Right atrium auricular region (tissue), 2 donors: Measurements from ENCODE around the gene KLF5. TPM values are rescaled to one million over a fixed set of nuclear protein-coding genes. Genes with fewer than 3 reads are reported as not detected.

Source experiments
- DNase-seq: peaks from one replicate; pipeline ENCODE4 v3.0.0-alpha.2; 2019; ENCODE audit warnings: low spot score
- H3K27ac ChIP-seq, 2 donors: fragments of 200-600 bp; sonication (generic); 1 replicate in 1 of 2; 2 replicates in 1 of 2; pipeline ENCODE4 v1.5.1; 2016 to 2019
- H3K27me3 ChIP-seq, 2 donors: fragments of 200-600 bp; sonication (generic); one replicate each; pipeline versions ENCODE4 v1.5.1 to v1.6.0; 2017 to 2019
- H3K36me3 ChIP-seq: fragments of 200-600 bp; sonication (generic); one replicate; pipeline ENCODE4 v1.5.1; 2016
- H3K4me1 ChIP-seq, 2 donors: fragments of 200-600 bp; sonication (generic); one replicate each; pipeline versions ENCODE4 v1.5.1 to v1.6.0; 2017 to 2019
- H3K4me3 ChIP-seq, 2 donors: fragments of 200-600 bp; sonication (generic); 1 replicate in 1 of 2; 2 replicates in 1 of 2; pipeline ENCODE4 v1.5.1; 2017 to 2019; ENCODE audit warnings: mild to moderate bottlenecking in 1 of 2, moderate library complexity in 1 of 2
- H3K9me3 ChIP-seq, 2 donors: fragments of 200-600 bp; sonication (generic); one replicate each; pipeline ENCODE4 v1.5.1; 2019
- CTCF ChIP-seq, 2 donors: fragments of 200-600 bp; sonication (generic); IDR thresholded peaks; one replicate each; pipeline ENCODE4 v1.5.1; 2019; ENCODE audit warnings: antibody characterized with exemption in 2 of 2
- total RNA-seq, 2 donors: library from RNA; depleted of rRNA; stranded (reverse); fragments of >200 nt; gene quantifications; one replicate each; pipeline ENCODE4 v1.1.0, GENCODE V29; 2016

KLF5 gene
- total RNA-seq, 2 donors from 2014 or later = 1.7 to 2.8 TPM

- Histone ChIP-seq H3K27me3 (no peaks in the 10 kb centered on the region), H3K36me3 (no peaks in the 10 kb centered on the region), H3K4me1 (peaks cover 0 to 7% of the 10 kb centered on the region in 2 donors), H3K4me3 (no peak overlapping the region), H3K27ac (no peak overlapping the region), H3K9me3 (no peaks in the 10 kb centered on the region)
- DNase-seq = no peak
- no peak for TF ChIP-seq CTCF (IDR thresholded peaks at IDR 0.05)
These were observed 6.2 kb downstream of the KLF5 start for GRCh38 chr13:73065036-73065435.

- no peak for TF ChIP-seq CTCF (IDR thresholded peaks at IDR 0.05)
- Histone ChIP-seq H3K27ac (no peak overlapping the region), H3K4me3 (no peak overlapping the region), H3K9me3 (no peaks in the 10 kb centered on the region), H3K36me3 (no peaks in the 10 kb centered on the region), H3K4me1 (no peaks in the 10 kb centered on the region), H3K27me3 (no peaks in the 10 kb centered on the region)
- no peak for DNase-seq
These were observed 7.0 kb downstream of the KLF5 start for GRCh38 chr13:73065665-73066340.

- no peak for TF ChIP-seq CTCF (IDR thresholded peaks at IDR 0.05)
- H3K36me3 ChIP-seq = no peaks in the 10 kb centered on the region
These were observed 10.5 kb downstream of the KLF5 start for GRCh38 chr13:73069206-73069805.

GRCh38 chr13:73070451-73071098 is 11.8 kb downstream of the KLF5 start:
- H3K4me1 ChIP-seq = no peaks in the 10 kb centered on the region
- no peaks in the 10 kb centered on the region for H3K9me3 ChIP-seq
- no peak overlapping the region for H3K4me3 ChIP-seq
- TF ChIP-seq CTCF (IDR thresholded peaks at IDR 0.05) = no peak
- H3K27ac ChIP-seq = no peak overlapping the region
- no peak for DNase-seq
- H3K36me3 ChIP-seq = no peaks in the 10 kb centered on the region
- H3K27me3 ChIP-seq = no peaks in the 10 kb centered on the region

More at GRCh38 chr13:73069206-73069805, 10.5 kb downstream of the KLF5 start:
- Histone ChIP-seq H3K9me3 (no peaks in the 10 kb centered on the region), H3K27me3 (no peaks in the 10 kb centered on the region), H3K4me1 (no peaks in the 10 kb centered on the region), H3K27ac (no peak overlapping the region), H3K4me3 (no peak overlapping the region)
- no peak for DNase-seq

- TF ChIP-seq CTCF (IDR thresholded peaks at IDR 0.05) = no peak
- H3K4me1 ChIP-seq = no peaks in the 10 kb centered on the region
- H3K27ac ChIP-seq = no peak overlapping the region
- no peaks in the 10 kb centered on the region for H3K27me3 ChIP-seq
- H3K36me3 ChIP-seq = no peaks in the 10 kb centered on the region
- DNase-seq = no peak
- H3K4me3 ChIP-seq = no peak overlapping the region
- no peaks in the 10 kb centered on the region for H3K9me3 ChIP-seq
These were observed 13.6 kb downstream of the KLF5 start for GRCh38 chr13:73072239-73072900.
